Keratinocyte (primary cell): ENCODE data around the gene DOP1A. TPM values are rescaled to one million over a fixed set of nuclear protein-coding genes. Genes with fewer than 3 reads are reported as not detected.

ENCODE experiments used
- DNase-seq: peaks from one replicate; pipeline ENCODE4 v3.0.0-alpha.2; 2011; ENCODE audit warnings: low read depth, missing footprints, low spot score
- FAIRE-seq: peaks from 2 replicates; lab custom pipeline; 2011; peaks lifted over from hg19 to GRCh38; lab: Jason Lieb, UNC
- H2AFZ ChIP-seq: 2 replicates; pipeline ENCODE4 v1.6.0; 2012; ENCODE audit warnings: low read length, control low read depth, inconsistent platforms; ENCODE audit not compliant: control insufficient read depth
- H3K27ac ChIP-seq: 2 replicates; pipeline ENCODE4 v1.5.1; 2011; ENCODE audit warnings: low read length; ENCODE audit not compliant: control insufficient read depth, insufficient read depth
- H3K27me3 ChIP-seq: 3 replicates; pipeline ENCODE4 v1.6.0; 2011; ENCODE audit warnings: low read length; ENCODE audit not compliant: control insufficient read depth, insufficient read depth; ENCODE audit errors: extremely low read depth
- H3K36me3 ChIP-seq, 2 experiments: 2 replicates in 1 of 2; 3 replicates in 1 of 2; pipeline ENCODE4 v1.5.1; 2011; ENCODE audit warnings: low read length in 2 of 2, mild to moderate bottlenecking in 1 of 2; ENCODE audit not compliant: control insufficient read depth in 2 of 2, insufficient read depth in 2 of 2; ENCODE audit errors: extremely low read depth in 1 of 2
- H3K4me1 ChIP-seq: 3 replicates; pipeline ENCODE4 v1.5.1; 2011; ENCODE audit warnings: low read length; ENCODE audit not compliant: control insufficient read depth, insufficient read depth; ENCODE audit errors: extremely low read depth
- H3K4me2 ChIP-seq: 3 replicates; pipeline ENCODE4 v1.6.0; 2011; ENCODE audit warnings: low read depth, low read length; ENCODE audit not compliant: control insufficient read depth, insufficient read depth; ENCODE audit errors: extremely low read depth
- H3K4me3 ChIP-seq, 3 experiments: fragments of 200-600 bp in 1 of 3; sonication (generic) in 1 of 3; 2 replicates in 2 of 3; 3 replicates in 1 of 3; pipeline ENCODE4 v1.5.1; 2011 to 2016; ENCODE audit warnings: low read length in 3 of 3, mild to moderate bottlenecking in 3 of 3, control low read depth in 2 of 3, inconsistent platforms in 1 of 3, low read depth in 1 of 3, mixed read lengths in 1 of 3, mixed run types in 1 of 3, moderate library complexity in 1 of 3; ENCODE audit not compliant: control insufficient read depth in 2 of 3, insufficient read depth in 2 of 3; ENCODE audit errors: extremely low read depth in 1 of 3
- H3K79me2 ChIP-seq: 2 replicates; pipeline ENCODE4 v1.6.0; 2012; ENCODE audit warnings: low read length; ENCODE audit not compliant: control insufficient read depth, insufficient read depth
- H3K9ac ChIP-seq: 3 replicates; pipeline ENCODE4 v1.6.0; 2011; ENCODE audit warnings: low read length; ENCODE audit not compliant: control insufficient read depth, insufficient read depth; ENCODE audit errors: extremely low read depth
- H3K9me1 ChIP-seq: 3 replicates; pipeline ENCODE4 v1.6.0; 2011; ENCODE audit warnings: low read length; ENCODE audit not compliant: control insufficient read depth, insufficient read depth; ENCODE audit errors: extremely low read depth
- H3K9me3 ChIP-seq: 2 replicates; pipeline ENCODE4 v1.5.1; 2012; ENCODE audit warnings: low read depth, low read length; ENCODE audit not compliant: control insufficient read depth
- H4K20me1 ChIP-seq: 3 replicates; pipeline ENCODE4 v1.6.0; 2011; ENCODE audit warnings: low read length; ENCODE audit not compliant: control insufficient read depth, insufficient read depth; ENCODE audit errors: extremely low read depth
- CTCF ChIP-seq, 3 experiments: IDR thresholded peaks in 1 of 3; conservative IDR thresholded peaks in 1 of 3; optimal IDR thresholded peaks in 1 of 3; 2 replicates in 2 of 3; 3 replicates in 1 of 3; pipeline versions ENCODE3 to v1.5.1; 2011; ENCODE audit warnings: low read length in 3 of 3, mild to moderate bottlenecking in 3 of 3, moderate library complexity in 2 of 3, control low read depth in 1 of 3, inconsistent platforms in 1 of 3; ENCODE audit not compliant: insufficient read depth in 2 of 3; ENCODE audit errors: extremely low read depth in 1 of 3
- EZH2 ChIP-seq: IDR thresholded peaks from one replicate; pipeline ENCODE4 v1.6.1; 2012; ENCODE audit warnings: inconsistent platforms, mild to moderate bottlenecking, low read length, moderate library complexity
- dilution Hi-C: fragments of 300-500 bp; cut with MboI; formaldehyde crosslinking; loops from one replicate; pipeline ENCODE4 v1.7.0; 2020; ENCODE audit warnings: low sequenced_read_pairs; ENCODE audit not compliant: extremely low pct_ligation_motif_present
- polyA plus RNA-seq, 5 experiments: library from polyadenylated mRNA; depleted of rRNA in 3 of 5; stranded (reverse) in 3 of 5; stranded (forward) in 1 of 5; unstranded in 1 of 5; fragments of >200 nt; gene quantifications; 1 replicate in 1 of 5; 2 replicates in 3 of 5; 3 replicates in 1 of 5; pipeline versions ENCODE4 v1.2.1 to v1.2.3, GENCODE V29; 2011 to 2012; ENCODE audit warnings: missing spikeins in 2 of 5, low read depth in 1 of 5, low replicate concordance in 1 of 5

The DOP1A gene
- polyA plus RNA-seq, 1 donor (not counting 4 experiments of a cell fraction or from before 2014, with no cell fraction given), result 14.1 TPM

GRCh38 chr6:83051377-83052172 lies 15.9 kb upstream of the DOP1A start:
- Histone ChIP-seq H3K79me2 (no peaks in the 10 kb centered on the region), H3K9me3 (no peaks in the 10 kb centered on the region), H3K9ac (no peak overlapping the region), H3K4me2 (no peak overlapping the region), H3K27me3 (no peaks in the 10 kb centered on the region), H3K4me1 (peaks cover 4% of the 10 kb centered on the region), H4K20me1 (no peaks in the 10 kb centered on the region), H3K9me1 (no peaks in the 10 kb centered on the region), H3K36me3 (peaks cover 0 to 2% of the 10 kb centered on the region in 2 experiments), H3K4me3 (no peak overlapping the region), H3K27ac (no peak overlapping the region), H2AFZ (no peak overlapping the region)
- dilution Hi-C loops, result no loop called here
- FAIRE-seq, result peak; percentile 43
- no peak for TF ChIP-seq CTCF (optimal IDR thresholded peaks at IDR 0.05 in 1 of 3, IDR thresholded peaks at IDR 0.05 in 1 of 3, conservative IDR thresholded peaks at IDR 0.05 in 1 of 3; ENCODE audit: extremely low read depth in 1 of 3, insufficient read depth in 2 of 3, low read length in 3 of 3)
- TF ChIP-seq EZH2, result no peak
- DNase-seq, result no peak

GRCh38 chr6:83053678-83054077 lies 13.8 kb upstream of the DOP1A start:
- dilution Hi-C loops, result no loop called here
- H3K9me1 ChIP-seq, result no peaks in the 10 kb centered on the region
- no peak overlapping the region for H3K4me2 ChIP-seq
- H3K4me1 ChIP-seq, result peaks cover 4% of the 10 kb centered on the region
- no peaks in the 10 kb centered on the region for H3K9me3 ChIP-seq
- no peak overlapping the region for H3K4me3 ChIP-seq
- no peak for DNase-seq
- no peak overlapping the region for H3K27ac ChIP-seq
- TF ChIP-seq EZH2 (no peak), CTCF (optimal IDR thresholded peaks at IDR 0.05 in 1 of 3, IDR thresholded peaks at IDR 0.05 in 1 of 3, conservative IDR thresholded peaks at IDR 0.05 in 1 of 3; ENCODE audit: extremely low read depth in 1 of 3, insufficient read depth in 2 of 3, low read length in 3 of 3) (no peak)
- FAIRE-seq, result no peak
- no peaks in the 10 kb centered on the region for H3K27me3 ChIP-seq
- H4K20me1 ChIP-seq, result no peaks in the 10 kb centered on the region
- no peak overlapping the region for H2AFZ ChIP-seq
- H3K9ac ChIP-seq, result no peak overlapping the region
- no peaks in the 10 kb centered on the region for H3K79me2 ChIP-seq
- H3K36me3 ChIP-seq, result peaks cover 0 to 3% of the 10 kb centered on the region in 2 experiments
